SHP77 (cell line): Measurements from ENCODE around the gene ANO9.

Source experiments
- DNase-seq, 2 experiments: peaks; one replicate each; lab custom pipeline; 2025; lab: John Stamatoyannopoulos, UW

The ANO9 gene

GRCh38 chr11:441418-442274 lies at the start of gene ANO9:
TSS of gene ANO9 (minus strand) at chr11:442011. CDS start at chr11:441926, 85 bp downstream.
- peak in 1 of 2 experiments; percentile 28 for DNase-seq

- DNase-seq, result no peak
These were observed 49.5 kb upstream of the ANO9 start for GRCh38 chr11:491358-491757.

- DNase-seq, result no peak
These were observed 49.1 kb upstream of the ANO9 start for GRCh38 chr11:490930-491260.

GRCh38 chr11:490186-490929 lies 48.5 kb upstream of the ANO9 start:
- DNase-seq, result no peak

GRCh38 chr11:489610-490185 lies 47.9 kb upstream of the ANO9 start:
- DNase-seq, result no peak

GRCh38 chr11:488992-489391 lies 47.2 kb upstream of the ANO9 start:
- DNase-seq, result no peak

- DNase-seq, result no peak
These were observed 46.8 kb upstream of the ANO9 start for GRCh38 chr11:488579-488978.

GRCh38 chr11:488062-488461 lies 46.3 kb upstream of the ANO9 start:
- DNase-seq, result no peak

GRCh38 chr11:487571-488021 lies 45.8 kb upstream of the ANO9 start:
- no peak for DNase-seq

- DNase-seq, result no peak
These were observed 44.4 kb upstream of the ANO9 start for GRCh38 chr11:486189-486588.

- no peak for DNase-seq
These were observed 42.8 kb upstream of the ANO9 start for GRCh38 chr11:484616-485015.

GRCh38 chr11:479311-479710 lies 37.5 kb upstream of the ANO9 start:
- no peak for DNase-seq

- DNase-seq, result no peak
These were observed 35.4 kb upstream of the ANO9 start for GRCh38 chr11:477052-477715.

- no peak for DNase-seq
These were observed 34.6 kb upstream of the ANO9 start for GRCh38 chr11:476416-476815.

- no peak for DNase-seq
These were observed 34.1 kb upstream of the ANO9 start for GRCh38 chr11:475941-476340.

- DNase-seq, result no peak
These were observed 33.2 kb upstream of the ANO9 start for GRCh38 chr11:474914-475506.

- no peak for DNase-seq
These were observed 32.4 kb upstream of the ANO9 start for GRCh38 chr11:473962-474785.

GRCh38 chr11:473415-473814 lies 31.6 kb upstream of the ANO9 start:
- DNase-seq, result no peak

- DNase-seq, result no peak
These were observed 31.0 kb upstream of the ANO9 start for GRCh38 chr11:472816-473215.

GRCh38 chr11:472272-472671 lies 30.5 kb upstream of the ANO9 start:
- DNase-seq, result no peak

- DNase-seq, result no peak
These were observed 29.8 kb upstream of the ANO9 start for GRCh38 chr11:471468-472145.
